Osteoblast (primary cell): ENCODE results near the gene HMCES. TPM values are rescaled to one million over a fixed set of nuclear protein-coding genes. Genes with fewer than 3 reads are reported as not detected.
"Not testable (repeated sequence)": the region's sequence is repeated elsewhere in the genome, so short reads cannot be mapped to it uniquely, and the experiment has no call there.

Source experiments
- DNase-seq: peaks from one replicate; pipeline ENCODE4 v3.0.0; 2011; ENCODE audit warnings: low spot score, mixed read lengths; ENCODE audit not compliant: insufficient read length; ENCODE audit errors: missing footprints
- H2AFZ ChIP-seq: 2 replicates; pipeline ENCODE4 v1.6.0; 2011; ENCODE audit warnings: mild to moderate bottlenecking, low read length
- H3K27ac ChIP-seq: 2 replicates; pipeline ENCODE4 v1.5.1; 2011; ENCODE audit warnings: mild to moderate bottlenecking, low read depth, low read length, moderate library complexity
- H3K27me3 ChIP-seq: 2 replicates; pipeline ENCODE4 v1.6.0; 2012; ENCODE audit warnings: mild to moderate bottlenecking, control low read depth, inconsistent platforms, low read length, moderate library complexity; ENCODE audit not compliant: insufficient read depth
- H3K36me3 ChIP-seq: 2 replicates; pipeline ENCODE4 v1.5.1; 2011; ENCODE audit warnings: mild to moderate bottlenecking, low read length, control low read depth, moderate library complexity; ENCODE audit not compliant: insufficient read depth
- H3K4me1 ChIP-seq: 2 replicates; pipeline ENCODE4 v1.5.1; 2011; ENCODE audit warnings: mild to moderate bottlenecking, low read length, control low read depth, moderate library complexity; ENCODE audit not compliant: insufficient read depth
- H3K4me2 ChIP-seq: 2 replicates; pipeline ENCODE4 v1.6.0; 2011; ENCODE audit warnings: mild to moderate bottlenecking, low read length; ENCODE audit not compliant: insufficient read depth
- H3K4me3 ChIP-seq: fragments of 200-600 bp; sonication (generic); 3 replicates; pipeline ENCODE4 v1.5.1; 2012; ENCODE audit warnings: mild to moderate bottlenecking, low read length, inconsistent platforms; ENCODE audit not compliant: insufficient read depth
- H3K79me2 ChIP-seq: 2 replicates; pipeline ENCODE4 v1.6.0; 2012; ENCODE audit warnings: mild to moderate bottlenecking, low read length, control low read depth, inconsistent platforms; ENCODE audit not compliant: insufficient read depth
- H3K9me3 ChIP-seq: 2 replicates; pipeline ENCODE4 v1.5.1; 2011; ENCODE audit warnings: low read depth, low read length, control low read depth
- H4K20me1 ChIP-seq: 2 replicates; pipeline ENCODE4 v1.6.0; 2012; ENCODE audit warnings: mild to moderate bottlenecking, low read length, control low read depth; ENCODE audit not compliant: insufficient read depth
- total RNA-seq: library from RNA; depleted of rRNA; stranded (reverse); fragments of >200 nt; gene quantifications from 2 replicates; pipeline ENCODE4 v1.2.3, GENCODE V29; 2012
- TF ChIP-seq, protein P1 (sequence below): IDR thresholded peaks from 2 replicates; pipeline ENCODE4 v1.5.1; 2011; ENCODE audit warnings: mild to moderate bottlenecking, low read depth, low read length, moderate library complexity; ENCODE audit errors: extremely low read depth

The HMCES gene
- total RNA-seq, 1 donor = 10.5 TPM

DNA sequence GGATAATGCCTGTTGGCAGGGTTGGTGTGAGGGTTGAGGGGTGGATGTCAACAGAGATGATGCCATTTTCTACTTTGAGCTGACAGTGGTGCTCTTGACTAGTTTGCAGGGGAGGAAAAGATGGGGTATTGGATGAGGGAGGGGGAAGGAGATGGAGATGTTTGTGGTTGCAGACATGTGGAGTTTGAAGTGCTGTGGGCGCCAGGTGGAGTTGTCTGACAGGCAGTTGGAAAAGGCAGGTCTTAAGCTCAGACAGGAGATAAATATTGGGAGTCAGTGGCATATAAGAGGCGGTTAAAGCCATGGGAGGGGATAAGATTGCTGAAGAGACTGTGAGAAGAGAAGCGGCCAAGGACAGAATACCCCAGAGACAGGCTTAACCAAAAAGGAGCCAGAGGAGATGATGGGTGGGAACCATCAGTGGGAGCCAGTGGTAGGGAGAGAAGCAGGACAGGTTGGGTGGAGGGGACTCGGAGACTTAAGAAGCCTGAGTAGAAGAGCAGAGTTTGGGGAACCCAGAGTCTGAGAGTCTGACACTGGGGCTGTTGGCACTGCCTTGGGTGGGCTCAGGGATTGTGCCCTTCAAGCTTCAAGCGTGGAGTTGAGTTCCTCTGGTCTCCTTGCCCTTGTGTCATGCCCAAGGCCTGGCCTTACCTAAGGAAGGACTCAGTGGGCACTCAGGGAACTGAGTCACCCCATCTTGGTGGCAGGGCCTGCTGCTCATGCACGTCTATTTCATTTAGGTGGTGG lies 15.3 kb upstream of the HMCES start:
- H3K4me2 ChIP-seq = no peak overlapping the region
- no peaks in the 10 kb centered on the region for H3K27me3 ChIP-seq
- TF ChIP-seq, protein P1, sequence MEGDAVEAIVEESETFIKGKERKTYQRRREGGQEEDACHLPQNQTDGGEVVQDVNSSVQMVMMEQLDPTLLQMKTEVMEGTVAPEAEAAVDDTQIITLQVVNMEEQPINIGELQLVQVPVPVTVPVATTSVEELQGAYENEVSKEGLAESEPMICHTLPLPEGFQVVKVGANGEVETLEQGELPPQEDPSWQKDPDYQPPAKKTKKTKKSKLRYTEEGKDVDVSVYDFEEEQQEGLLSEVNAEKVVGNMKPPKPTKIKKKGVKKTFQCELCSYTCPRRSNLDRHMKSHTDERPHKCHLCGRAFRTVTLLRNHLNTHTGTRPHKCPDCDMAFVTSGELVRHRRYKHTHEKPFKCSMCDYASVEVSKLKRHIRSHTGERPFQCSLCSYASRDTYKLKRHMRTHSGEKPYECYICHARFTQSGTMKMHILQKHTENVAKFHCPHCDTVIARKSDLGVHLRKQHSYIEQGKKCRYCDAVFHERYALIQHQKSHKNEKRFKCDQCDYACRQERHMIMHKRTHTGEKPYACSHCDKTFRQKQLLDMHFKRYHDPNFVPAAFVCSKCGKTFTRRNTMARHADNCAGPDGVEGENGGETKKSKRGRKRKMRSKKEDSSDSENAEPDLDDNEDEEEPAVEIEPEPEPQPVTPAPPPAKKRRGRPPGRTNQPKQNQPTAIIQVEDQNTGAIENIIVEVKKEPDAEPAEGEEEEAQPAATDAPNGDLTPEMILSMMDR = no peak
- no peak for DNase-seq
- H3K36me3 ChIP-seq = peaks cover 96% of the 10 kb centered on the region
- no peaks in the 10 kb centered on the region for H3K9me3 ChIP-seq
- H3K27ac ChIP-seq = no peak overlapping the region
- peaks cover 6% of the 10 kb centered on the region for H3K4me1 ChIP-seq
- no peak overlapping the region for H2AFZ ChIP-seq
- H3K79me2 ChIP-seq = peaks cover 57% of the 10 kb centered on the region
- H4K20me1 ChIP-seq = peaks cover 60% of the 10 kb centered on the region
- no peak overlapping the region for H3K4me3 ChIP-seq

DNA sequence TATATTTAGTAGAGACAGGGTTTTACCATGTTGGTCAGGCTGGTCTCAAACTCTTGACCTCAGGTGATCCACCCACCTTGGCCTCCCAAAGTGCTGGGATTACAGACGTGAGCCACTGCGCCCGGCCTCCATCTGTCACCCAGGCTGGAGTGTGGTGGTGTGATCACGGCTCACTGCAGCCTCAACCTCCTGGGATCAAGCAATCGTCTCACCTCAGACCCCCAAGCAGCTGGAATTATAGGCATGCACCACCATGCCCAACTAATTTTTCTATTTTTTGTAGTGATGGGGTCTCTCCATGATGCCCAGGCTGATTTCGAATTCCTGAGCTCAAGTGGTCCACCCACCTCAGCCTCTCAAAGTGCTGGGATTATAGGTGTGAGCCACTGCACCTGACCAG lies 13.7 kb upstream of the HMCES start:
- not testable (repeated sequence) for H3K27ac ChIP-seq, DNase-seq, H3K4me2 ChIP-seq, H3K27me3 ChIP-seq, H3K4me3 ChIP-seq, H3K4me1 ChIP-seq, H2AFZ ChIP-seq, H3K9me3 ChIP-seq
- Histone ChIP-seq H3K79me2 (peaks cover 50% of the 10 kb centered on the region), H4K20me1 (peaks cover 68% of the 10 kb centered on the region), H3K36me3 (peaks cover 98% of the 10 kb centered on the region)

DNA sequence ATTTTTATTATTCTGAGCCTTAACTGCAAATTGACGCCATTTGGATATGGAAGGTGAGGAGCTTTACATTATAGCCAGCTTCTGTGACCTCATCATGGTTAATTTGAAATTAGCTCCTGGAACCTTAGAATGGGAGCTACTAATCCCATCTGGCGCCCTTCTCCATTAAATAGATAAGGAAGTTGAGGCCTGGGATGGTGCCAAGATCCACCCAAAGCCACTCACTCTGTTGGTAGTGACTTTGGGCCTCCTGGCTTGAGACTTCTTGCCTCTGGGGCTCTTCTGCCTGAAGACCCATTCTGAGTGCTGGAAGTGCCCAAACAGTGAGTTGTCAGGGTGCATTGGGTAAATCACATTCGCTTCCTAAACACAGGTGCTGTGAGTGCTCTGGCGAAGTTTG lies 12.0 kb upstream of the HMCES start:
- H3K27me3 ChIP-seq = no peaks in the 10 kb centered on the region
- TF ChIP-seq, protein P1 = no peak
- H3K27ac ChIP-seq = no peak overlapping the region
- H3K4me3 ChIP-seq = no peak overlapping the region
- no peaks in the 10 kb centered on the region for H3K9me3 ChIP-seq
- peaks cover 54% of the 10 kb centered on the region for H4K20me1 ChIP-seq
- no peak overlapping the region for H3K4me2 ChIP-seq
- H3K36me3 ChIP-seq = peaks cover 98% of the 10 kb centered on the region
- no peak overlapping the region for H2AFZ ChIP-seq
- peaks cover 6% of the 10 kb centered on the region for H3K4me1 ChIP-seq
- DNase-seq = no peak
- H3K79me2 ChIP-seq = peaks cover 37% of the 10 kb centered on the region

DNA sequence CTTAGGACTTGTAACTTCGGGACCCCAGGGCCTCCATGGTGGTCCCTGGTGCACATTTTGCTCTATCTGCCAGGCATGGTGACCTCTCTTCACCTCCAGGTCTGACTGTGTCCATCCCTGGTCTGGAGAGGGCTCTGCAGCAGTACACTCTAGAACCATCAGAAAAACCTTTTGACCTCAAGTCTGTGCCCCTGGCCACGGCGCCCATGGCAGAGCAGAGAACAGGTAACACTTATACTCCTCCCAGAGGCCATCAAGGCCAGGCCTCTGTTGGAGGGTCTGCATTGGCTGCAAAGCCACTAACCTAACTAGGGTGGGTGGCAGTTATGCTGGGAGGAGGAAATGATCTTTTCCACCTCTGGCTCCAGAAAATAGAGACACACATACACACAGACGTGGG lies 10.3 kb upstream of the HMCES start:
- TF ChIP-seq, protein P1 = no peak
- Histone ChIP-seq H3K4me2 (no peak overlapping the region), H3K4me1 (peaks cover 6% of the 10 kb centered on the region), H3K36me3 (peaks cover 98% of the 10 kb centered on the region), H3K27ac (peak overlapping the region; percentile 9), H3K79me2 (peaks cover 30% of the 10 kb centered on the region), H2AFZ (no peak overlapping the region), H3K4me3 (no peak overlapping the region), H3K9me3 (no peaks in the 10 kb centered on the region), H3K27me3 (no peaks in the 10 kb centered on the region), H4K20me1 (peaks cover 51% of the 10 kb centered on the region)
- no peak for DNase-seq
